Activated T-cell treated with anti-CD3 and anti-CD28 coated beads, Interleukin-2, amount 50 U/mL, for 72 hours (primary cell): ENCODE measurements around the gene ELAVL4. TPM values are rescaled to one million over a fixed set of nuclear protein-coding genes. Genes with fewer than 3 reads are reported as not detected.
A peak's percentile ranks its signal among the peaks of the same experiment; 100 is the strongest.
"Not testable (repeated sequence)": the region's sequence is repeated elsewhere in the genome, so short reads cannot be mapped to it uniquely, and the experiment has no call there.

Experiments
- ATAC-seq, 2 donors: fragments of 150-1000 bp; cut with Tn5 transposase; replicated peaks in 1 of 2; 2 replicates each; pipeline ENCODE4 v1.10.0; 2021; ENCODE audit warnings: moderate library complexity in 2 of 2, mild to moderate bottlenecking in 1 of 2
- DNase-seq, 2 donors: peaks; one replicate each; pipeline ENCODE4 v3.0.0; 2021 to 2022; ENCODE audit warnings: mixed read lengths in 1 of 2
- H3K27ac Mint-ChIP-seq: one replicate; pipeline ENCODE4 v1.8.0; 2022; ENCODE audit warnings: mild to moderate bottlenecking, moderate library complexity, mixed read lengths
- H3K27me3 Mint-ChIP-seq: one replicate; pipeline ENCODE4 v1.8.0; 2022; ENCODE audit warnings: low read depth, mixed read lengths
- H3K36me3 Mint-ChIP-seq, 2 donors: one replicate each; pipeline ENCODE4 v1.8.0; 2022; ENCODE audit warnings: mixed read lengths in 2 of 2, mild to moderate bottlenecking in 1 of 2; ENCODE audit not compliant: insufficient read depth in 2 of 2
- H3K4me1 Mint-ChIP-seq: one replicate; pipeline ENCODE4 v1.8.0; 2022; ENCODE audit warnings: low read depth, mixed read lengths
- H3K4me3 Mint-ChIP-seq, 2 donors: one replicate each; pipeline ENCODE4 v1.8.0; 2022; ENCODE audit warnings: mild to moderate bottlenecking in 2 of 2, mixed read lengths in 2 of 2, moderate library complexity in 2 of 2
- H3K9me3 Mint-ChIP-seq, 2 donors: one replicate each; pipeline ENCODE4 v1.8.0; 2022; ENCODE audit warnings: mixed read lengths in 2 of 2
- total RNA-seq, 2 donors: library from RNA; stranded (reverse); gene quantifications; one replicate each; pipeline ENCODE4 v1.2.3, GENCODE V29; 2022

ELAVL4 gene
- total RNA-seq, 2 donors from 2014 or later = not detected

DNA sequence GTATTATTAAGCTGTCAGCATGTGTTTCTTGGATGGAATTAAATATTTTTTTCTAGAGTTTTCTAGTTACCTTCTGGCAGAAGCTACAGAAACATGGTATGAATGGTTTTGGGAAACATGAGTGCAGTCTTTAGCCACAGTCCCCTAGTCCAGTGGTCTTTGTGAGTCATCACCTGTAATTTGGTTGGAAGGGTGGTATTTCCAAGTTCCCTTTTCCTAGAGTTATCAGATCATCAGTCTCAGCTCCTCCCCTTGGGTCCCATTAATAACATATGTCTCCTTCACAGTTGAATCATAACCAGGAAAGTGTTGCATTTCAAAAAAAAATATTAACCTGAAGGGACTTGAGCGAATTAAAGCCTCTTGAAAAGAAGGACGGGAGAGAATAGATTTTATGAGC is 27.0 kb downstream of the ELAVL4 start:
- H3K27ac Mint-ChIP-seq = peak overlapping the region; percentile 38
- H3K4me1 Mint-ChIP-seq = no peaks in the 10 kb centered on the region
- DNase-seq (no peak), ATAC-seq (no peak)
- H3K27me3 Mint-ChIP-seq = no peaks in the 10 kb centered on the region
- no peak overlapping the region for H3K4me3 Mint-ChIP-seq
- no peaks in the 10 kb centered on the region for H3K36me3 Mint-ChIP-seq
- H3K9me3 Mint-ChIP-seq = no peaks in the 10 kb centered on the region

DNA sequence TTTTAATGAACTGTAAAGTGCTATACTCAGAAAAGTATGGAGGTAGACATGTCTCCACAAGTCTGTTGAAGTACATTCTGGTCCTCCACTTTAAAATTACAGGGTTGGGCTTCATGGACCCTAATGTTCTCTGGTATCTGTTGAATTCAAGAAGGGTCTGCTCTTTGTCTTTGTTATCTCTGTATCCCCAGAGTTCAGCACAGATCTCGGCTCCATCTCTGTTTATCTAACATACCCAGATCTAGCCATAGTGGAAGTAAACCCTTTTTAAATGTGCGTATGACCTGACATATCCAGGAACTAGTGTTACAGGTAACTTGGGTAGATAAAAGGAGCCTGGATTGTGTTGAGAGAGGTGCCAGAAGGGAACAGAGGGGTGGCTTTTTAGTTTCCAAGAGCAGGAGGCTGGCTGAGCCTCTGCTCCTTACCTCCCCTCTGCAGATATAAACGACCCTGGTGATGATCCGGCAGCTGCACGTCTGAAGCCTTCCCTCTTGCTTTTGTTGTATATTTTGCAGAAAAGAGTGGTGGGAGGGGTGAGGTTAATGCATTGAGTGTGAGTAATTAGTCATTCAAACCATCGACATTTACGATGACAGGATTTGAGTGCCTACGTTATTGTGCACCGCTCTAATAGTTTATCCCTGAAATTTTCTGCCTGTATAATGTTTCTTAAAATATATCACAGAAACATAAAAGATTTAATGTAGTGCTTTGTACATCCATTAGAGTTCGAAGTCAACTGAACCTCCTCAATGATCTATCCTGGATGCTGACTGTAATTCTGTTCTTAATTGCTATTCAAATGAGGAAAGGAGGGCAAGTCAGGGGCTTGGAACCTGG is 30.8 kb downstream of the ELAVL4 start:
- no peaks in the 10 kb centered on the region for H3K27me3 Mint-ChIP-seq
- H3K27ac Mint-ChIP-seq = no peak overlapping the region
- H3K36me3 Mint-ChIP-seq = no peaks in the 10 kb centered on the region
- no peak overlapping the region for H3K4me3 Mint-ChIP-seq
- DNase-seq = no peak
- ATAC-seq = no peak
- no peaks in the 10 kb centered on the region for H3K4me1 Mint-ChIP-seq
- no peaks in the 10 kb centered on the region for H3K9me3 Mint-ChIP-seq

DNA sequence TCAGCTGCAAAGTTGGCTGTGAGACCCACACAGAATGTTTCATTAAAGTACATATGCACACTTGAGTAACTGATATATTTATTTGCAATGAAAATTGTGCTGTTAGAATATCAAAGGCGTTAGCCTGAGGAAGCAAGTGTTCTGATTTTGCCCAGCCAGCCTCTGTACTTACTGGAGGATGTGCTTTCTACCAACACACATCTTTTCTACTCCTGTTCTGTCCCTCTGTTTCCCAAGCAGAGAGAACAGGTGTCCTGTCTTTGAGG is 31.4 kb downstream of the ELAVL4 start:
- no peak overlapping the region for H3K4me3 Mint-ChIP-seq
- H3K27me3 Mint-ChIP-seq = peaks cover under 1% of the 10 kb centered on the region
- no peak for ATAC-seq
- no peaks in the 10 kb centered on the region for H3K36me3 Mint-ChIP-seq
- no peaks in the 10 kb centered on the region for H3K9me3 Mint-ChIP-seq
- H3K4me1 Mint-ChIP-seq = no peaks in the 10 kb centered on the region
- no peak overlapping the region for H3K27ac Mint-ChIP-seq
- DNase-seq = no peak

DNA sequence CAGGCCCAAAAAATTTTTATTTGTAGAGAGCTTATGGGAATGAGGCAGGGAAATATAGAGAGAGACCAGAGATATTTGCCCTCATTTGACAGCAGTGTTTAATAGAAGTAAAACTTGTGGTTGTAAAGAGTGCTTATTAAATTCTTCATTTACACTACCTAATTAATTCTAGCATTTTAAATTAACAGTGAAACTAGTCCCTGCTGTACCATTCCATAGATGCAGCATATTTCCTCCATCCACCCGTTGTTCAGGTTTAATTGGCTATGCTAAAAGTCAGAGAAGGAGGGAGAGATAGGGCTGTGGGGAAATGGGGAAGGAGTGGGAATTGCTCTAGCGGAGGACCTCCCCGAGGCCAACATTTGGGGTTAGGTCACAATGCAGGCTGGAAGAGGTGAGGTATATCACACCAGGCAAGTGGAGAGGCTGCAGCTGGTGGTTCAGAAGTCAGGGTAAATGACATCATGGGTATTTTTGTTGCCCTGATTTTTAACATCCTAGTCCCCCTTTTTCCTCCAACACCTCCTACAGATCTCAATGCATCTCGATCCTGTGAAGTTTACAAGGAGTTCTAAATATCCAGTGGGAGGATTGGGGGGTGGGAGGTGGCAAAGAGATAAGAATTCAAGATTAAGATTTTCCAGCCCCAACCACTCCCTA is 38.6 kb downstream of the ELAVL4 start:
- H3K36me3 Mint-ChIP-seq = no peaks in the 10 kb centered on the region
- H3K4me1 Mint-ChIP-seq = no peaks in the 10 kb centered on the region
- ATAC-seq (no peak), DNase-seq (no peak)
- peaks cover 7% of the 10 kb centered on the region for H3K27me3 Mint-ChIP-seq
- no peaks in the 10 kb centered on the region for H3K9me3 Mint-ChIP-seq
- no peak overlapping the region for H3K4me3 Mint-ChIP-seq
- H3K27ac Mint-ChIP-seq = no peak overlapping the region

DNA sequence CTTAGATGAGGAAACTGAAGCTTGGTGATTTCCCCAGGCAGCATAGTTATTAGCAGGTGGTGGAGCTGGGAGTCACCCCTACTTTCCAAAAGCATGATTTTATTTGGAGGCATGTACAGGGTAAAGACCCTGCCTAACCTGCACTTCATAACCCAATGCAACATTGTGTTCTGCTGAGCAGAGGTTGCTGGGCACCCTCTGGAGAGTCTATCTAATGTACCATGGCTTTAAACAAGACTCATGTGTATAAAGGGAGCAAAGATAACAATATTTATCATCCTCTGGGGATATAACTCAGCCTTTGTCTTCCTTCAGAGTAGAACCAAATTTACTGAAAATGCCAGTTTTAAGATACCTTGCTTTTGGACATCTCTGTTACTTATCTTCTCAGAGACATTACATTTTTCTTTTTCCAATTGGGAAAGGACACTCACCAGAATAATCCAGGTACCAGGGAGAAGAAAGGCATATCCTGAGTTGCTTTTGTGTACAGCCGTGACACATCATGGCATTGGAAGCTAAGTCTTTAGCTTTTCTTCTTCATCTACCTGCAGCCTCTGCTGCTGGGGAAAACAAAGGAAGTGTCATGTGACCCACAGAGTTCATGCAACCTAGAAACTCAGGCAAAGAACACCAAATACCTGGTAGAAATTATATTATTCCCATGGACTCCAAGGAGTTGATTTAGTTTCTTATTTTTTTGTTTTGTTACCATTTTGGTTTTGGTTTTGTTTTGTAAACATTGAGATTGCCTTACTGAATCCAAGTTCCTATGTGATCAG is 39.6 kb downstream of the ELAVL4 start:
- H3K4me1 Mint-ChIP-seq = no peaks in the 10 kb centered on the region
- ATAC-seq = no peak
- no peak for DNase-seq
- H3K4me3 Mint-ChIP-seq = no peak overlapping the region
- no peaks in the 10 kb centered on the region for H3K9me3 Mint-ChIP-seq
- H3K36me3 Mint-ChIP-seq = no peaks in the 10 kb centered on the region
- H3K27ac Mint-ChIP-seq = no peak overlapping the region
- peaks cover 7% of the 10 kb centered on the region for H3K27me3 Mint-ChIP-seq

DNA sequence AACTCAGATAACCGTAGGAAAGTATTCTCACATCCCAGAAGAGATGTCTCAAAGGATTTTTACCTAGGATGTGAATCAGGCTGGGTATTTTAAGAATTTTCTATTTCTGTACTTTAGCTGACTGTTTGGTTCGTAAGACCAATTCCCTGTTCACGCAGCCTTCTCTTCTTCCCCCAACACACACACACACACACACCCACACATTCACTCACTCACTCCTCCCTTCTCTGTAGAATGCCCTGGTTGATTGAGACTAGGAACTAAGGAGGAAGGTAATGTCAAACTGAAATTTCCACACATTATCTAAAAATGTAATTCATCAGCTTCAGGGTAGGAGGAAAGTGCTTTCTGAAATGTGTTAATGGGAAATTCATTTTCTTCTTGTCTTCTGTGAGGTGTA is 43.5 kb downstream of the ELAVL4 start:
- ATAC-seq (no peak), DNase-seq (no peak)
- Mint-ChIP-seq H3K9me3 (no peaks in the 10 kb centered on the region), H3K27ac (no peak overlapping the region), H3K4me3 (no peak overlapping the region), H3K27me3 (no peaks in the 10 kb centered on the region), H3K4me1 (no peaks in the 10 kb centered on the region), H3K36me3 (no peaks in the 10 kb centered on the region)

DNA sequence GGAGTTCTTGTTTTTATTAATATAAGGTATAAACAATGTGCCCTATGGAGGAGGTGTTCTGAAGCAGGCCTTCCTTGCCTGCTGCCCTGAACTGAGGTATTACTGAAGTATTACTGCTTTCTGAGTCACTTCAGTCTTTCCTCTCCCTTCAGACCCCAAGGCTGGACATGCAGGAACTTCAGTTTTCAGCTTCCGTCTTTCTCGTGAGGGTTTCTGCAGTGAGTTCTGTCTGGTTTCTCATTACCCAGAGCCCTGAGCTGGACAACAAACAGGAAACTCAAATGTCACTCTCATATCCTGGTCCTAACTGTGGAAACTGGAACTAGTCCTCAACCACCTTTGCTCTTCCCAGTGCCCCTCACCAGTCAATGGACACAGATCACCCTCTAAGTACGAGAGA is 46.8 kb downstream of the ELAVL4 start:
- Mint-ChIP-seq H3K27me3 (no peaks in the 10 kb centered on the region), H3K4me3 (no peak overlapping the region), H3K36me3 (no peaks in the 10 kb centered on the region), H3K4me1 (no peaks in the 10 kb centered on the region), H3K9me3 (no peaks in the 10 kb centered on the region), H3K27ac (no peak overlapping the region)
- ATAC-seq (no peak), DNase-seq (no peak)

DNA sequence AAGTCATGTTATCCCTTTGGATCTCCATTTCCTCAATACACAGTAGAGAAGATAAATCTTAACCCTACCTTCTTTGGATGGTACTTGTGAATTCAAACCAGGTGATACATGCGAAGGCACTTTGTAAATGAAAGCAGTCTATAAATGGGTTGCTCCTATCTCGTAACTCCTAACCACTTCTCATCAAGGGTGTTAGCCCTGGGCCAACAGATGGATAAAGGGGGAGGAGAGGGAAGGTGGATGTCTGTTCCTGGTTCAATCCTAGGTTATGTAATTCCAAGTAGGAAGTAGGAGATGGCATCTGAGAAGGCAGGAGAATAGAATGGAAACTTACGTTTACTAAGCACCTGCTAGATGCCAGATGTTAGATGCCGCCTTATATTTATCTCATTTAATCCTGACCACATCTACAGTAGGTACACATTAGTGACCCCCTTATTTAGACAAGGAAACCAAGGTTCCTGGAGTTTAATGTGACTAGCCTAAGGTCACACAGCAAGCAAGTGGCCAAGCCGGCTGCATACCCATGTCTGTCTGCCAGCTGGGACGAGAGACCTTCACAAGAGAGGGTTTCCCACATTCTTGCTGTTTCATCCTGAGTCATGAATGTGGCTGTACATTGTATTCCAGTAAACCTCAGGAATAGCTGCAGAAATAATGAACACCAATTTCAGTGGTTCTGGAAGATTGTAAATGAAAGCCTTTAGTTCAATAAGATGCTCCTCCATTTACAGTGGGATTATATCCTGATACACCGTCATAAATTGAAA is 47.7 kb downstream of the ELAVL4 start:
- no peak for ATAC-seq
- Mint-ChIP-seq H3K27me3 (no peaks in the 10 kb centered on the region), H3K9me3 (no peaks in the 10 kb centered on the region), H3K4me1 (no peaks in the 10 kb centered on the region), H3K27ac (no peak overlapping the region), H3K36me3 (no peaks in the 10 kb centered on the region), H3K4me3 (no peak overlapping the region)
- no peak for DNase-seq

DNA sequence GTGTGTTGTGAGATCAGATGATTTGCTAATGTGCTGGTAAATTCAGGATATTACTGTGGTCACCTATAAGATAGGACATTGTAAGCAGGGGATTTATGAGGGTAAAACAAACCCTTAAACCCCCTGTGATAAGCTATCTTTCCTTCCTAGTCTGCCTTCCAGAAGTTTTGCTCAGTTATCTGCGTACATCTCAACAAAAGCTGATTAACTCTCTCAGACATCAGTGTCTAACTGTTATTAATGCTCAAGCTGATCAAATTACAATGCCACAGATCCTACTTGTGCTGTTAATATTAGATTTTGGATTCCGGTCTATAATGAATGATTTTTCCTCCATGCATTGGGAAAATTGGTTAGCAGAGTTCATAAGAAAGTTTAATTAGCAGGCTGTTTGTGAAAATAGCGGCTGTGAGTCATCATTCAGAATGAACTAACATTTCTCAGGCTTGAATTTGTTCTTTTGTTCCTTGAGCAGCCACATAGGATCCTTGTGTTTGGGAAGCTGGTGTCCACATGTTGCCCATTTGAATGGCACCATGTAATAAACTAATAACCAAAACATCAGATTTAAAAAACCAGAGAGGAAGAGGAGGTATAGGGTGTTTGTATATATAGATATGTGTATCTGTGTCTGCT is 48.7 kb downstream of the ELAVL4 start:
- no peak overlapping the region for H3K4me3 Mint-ChIP-seq
- H3K27ac Mint-ChIP-seq = no peak overlapping the region
- no peaks in the 10 kb centered on the region for H3K27me3 Mint-ChIP-seq
- H3K9me3 Mint-ChIP-seq = no peaks in the 10 kb centered on the region
- H3K36me3 Mint-ChIP-seq = no peaks in the 10 kb centered on the region
- H3K4me1 Mint-ChIP-seq = no peaks in the 10 kb centered on the region
- ATAC-seq = no peak
- no peak for DNase-seq

DNA sequence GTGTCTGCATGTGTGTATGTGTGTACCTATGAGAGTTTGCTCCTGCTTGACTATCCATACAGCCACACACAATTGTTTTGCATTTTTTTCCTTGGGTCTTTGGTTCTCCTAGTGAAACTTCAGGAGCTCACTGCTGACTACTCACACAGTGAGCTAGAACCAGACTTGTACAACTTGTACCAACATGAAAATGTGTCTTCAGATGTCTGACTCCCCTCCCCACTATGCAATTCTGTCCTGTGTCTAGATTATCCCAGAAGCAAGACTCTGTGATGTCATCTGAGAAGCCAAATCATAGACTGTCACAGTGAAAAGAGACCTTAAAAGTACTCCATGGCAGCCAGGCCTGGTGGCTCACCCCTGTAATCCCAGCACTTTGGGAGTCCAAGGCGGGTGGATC is 49.7 kb downstream of the ELAVL4 start:
- H3K27me3 Mint-ChIP-seq = no peaks in the 10 kb centered on the region
- DNase-seq (no peak), ATAC-seq (no peak)
- H3K4me3 Mint-ChIP-seq = no peak overlapping the region
- H3K4me1 Mint-ChIP-seq = no peaks in the 10 kb centered on the region
- no peaks in the 10 kb centered on the region for H3K9me3 Mint-ChIP-seq
- H3K36me3 Mint-ChIP-seq = no peaks in the 10 kb centered on the region
- no peak overlapping the region for H3K27ac Mint-ChIP-seq

DNA sequence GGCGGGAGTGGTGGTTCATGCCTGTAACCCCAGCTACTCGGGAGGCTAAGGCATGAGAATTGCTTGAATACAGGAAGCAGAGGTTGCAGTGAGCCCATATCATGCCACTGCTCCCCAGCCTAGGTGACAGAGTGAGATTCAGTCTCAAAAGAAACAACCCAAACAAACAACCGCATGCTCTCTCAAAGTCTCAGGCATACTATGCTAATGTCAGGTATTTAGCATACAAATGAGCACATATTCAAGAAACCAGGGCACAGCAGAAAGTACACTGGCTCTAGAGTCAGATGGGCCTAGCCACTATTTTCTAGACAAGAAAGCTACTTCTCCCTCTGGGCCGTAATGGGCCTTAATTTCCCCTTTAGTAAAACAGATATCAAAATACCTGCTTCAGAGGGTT is 55.0 kb downstream of the ELAVL4 start:
- H3K4me1 Mint-ChIP-seq = no peaks in the 10 kb centered on the region
- no peak for DNase-seq

DNA sequence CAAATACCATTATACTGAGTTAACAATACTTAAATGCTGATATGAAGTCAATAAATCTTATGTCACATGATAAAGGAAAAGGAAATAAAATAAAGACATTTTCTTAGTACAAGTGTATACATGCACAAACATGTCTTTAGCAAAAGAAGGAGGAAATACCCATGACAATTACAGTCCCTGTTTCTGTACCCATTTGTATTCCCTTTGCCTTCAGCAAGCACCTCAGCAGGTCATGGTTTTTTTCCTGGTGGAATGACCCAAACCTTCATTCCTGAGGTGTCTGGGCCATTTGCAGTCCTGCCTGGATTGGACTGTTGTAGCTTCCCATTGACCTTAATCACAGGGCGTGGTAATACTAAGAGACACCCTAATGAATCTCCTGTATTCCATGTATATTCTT is 57.6 kb downstream of the ELAVL4 start:
- not testable (repeated sequence) for H3K27me3 Mint-ChIP-seq, H3K4me3 Mint-ChIP-seq, ATAC-seq, H3K9me3 Mint-ChIP-seq, H3K27ac Mint-ChIP-seq, DNase-seq, H3K36me3 Mint-ChIP-seq, H3K4me1 Mint-ChIP-seq

More for the DNA sequence above, 55.0 kb downstream of the ELAVL4 start:
- Mint-ChIP-seq H3K36me3 (no peaks in the 10 kb centered on the region), H3K27ac (no peak overlapping the region), H3K27me3 (no peaks in the 10 kb centered on the region), H3K9me3 (no peaks in the 10 kb centered on the region), H3K4me3 (no peak overlapping the region)
- no peak for ATAC-seq
